Measurements from ENCODE around the gene SLC6A11. TPM values are rescaled to one million over a fixed set of nuclear protein-coding genes. Genes with fewer than 3 reads are reported as not detected.

Gene SLC6A11
- total and polyA plus RNA-seq, 12 donors: 0.05 TPM; not detected in 11

- WGBS, 2 donors: 76% methylated on average over 17 of the region's 17 CpGs
- ATAC-seq: no peak
- intact Hi-C loops (cut with DNase I): no loop called here
- DNase-seq: no peak
- TF ChIP-seq CTCF (IDR thresholded peaks at IDR 0.05): no peak
- H3K9me3 ChIP-seq: no peaks in the 10 kb centered on the region
- H3K27me3 ChIP-seq: peaks cover 0 to 41% (median 17%) of the 10 kb centered on the region in 7 donors
- no peak overlapping the region for H3K4me3 ChIP-seq
- no peak overlapping the region for H3K27ac ChIP-seq
- H3K36me3 ChIP-seq: no peaks in the 10 kb centered on the region
- H3K4me1 ChIP-seq: peaks cover 0 to under 1% (median 0%) of the 10 kb centered on the region in 9 donors
Measured at GRCh38 chr3:10852066-10852808, 36.2 kb downstream of the SLC6A11 start.

- DNase-seq: no peak
- ATAC-seq: no peak
- TF ChIP-seq CTCF (IDR thresholded peaks at IDR 0.05): no peak
- intact Hi-C loops (cut with DNase I): no loop called here
- Histone ChIP-seq H3K27me3 (peaks cover 0 to 58% (median 27%) of the 10 kb centered on the region in 7 donors), H3K9me3 (no peaks in the 10 kb centered on the region), H3K4me3 (no peak overlapping the region), H3K4me1 (no peaks in the 10 kb centered on the region), H3K36me3 (no peaks in the 10 kb centered on the region), H3K27ac (no peak overlapping the region)
- WGBS, 2 donors: 36 to 37% methylated on average over 2 of the region's 2 CpGs
Measured at GRCh38 chr3:10855083-10855870, 39.2 kb downstream of the SLC6A11 start.

GRCh38 chr3:10855871-10856662, 40.0 kb downstream of the SLC6A11 start:
- no peak overlapping the region for H3K4me3 ChIP-seq
- TF ChIP-seq CTCF (IDR thresholded peaks at IDR 0.05): peak in 3 of 9 donors; percentile 4 to 34 (median 10)
- no peaks in the 10 kb centered on the region for H3K36me3 ChIP-seq
- intact Hi-C loops (cut with DNase I): no loop called here
- H3K4me1 ChIP-seq: no peaks in the 10 kb centered on the region
- peaks cover 0 to 55% (median 34%) of the 10 kb centered on the region in 7 donors for H3K27me3 ChIP-seq
- H3K9me3 ChIP-seq: no peaks in the 10 kb centered on the region
- no peak for ATAC-seq
- 44 to 49% methylated on average over 8 of the region's 8 CpGs for WGBS, 2 donors
- DNase-seq: no peak
- no peak overlapping the region for H3K27ac ChIP-seq

- 44 to 65% methylated on average over 2 of the region's 2 CpGs for WGBS, 2 donors
- Histone ChIP-seq H3K4me3 (no peak overlapping the region), H3K4me1 (no peaks in the 10 kb centered on the region), H3K27ac (no peak overlapping the region), H3K27me3 (peaks cover 0 to 58% (median 30%) of the 10 kb centered on the region in 7 donors), H3K9me3 (no peaks in the 10 kb centered on the region), H3K36me3 (no peaks in the 10 kb centered on the region)
- no peak for ATAC-seq
- no peak for DNase-seq
- no peak for TF ChIP-seq CTCF (IDR thresholded peaks at IDR 0.05)
- intact Hi-C loops (cut with DNase I): no loop called here
Measured at GRCh38 chr3:10857235-10857634, 41.2 kb downstream of the SLC6A11 start.
